ENCODE results near the gene GPR31. TPM values are rescaled to one million over a fixed set of nuclear protein-coding genes. Genes with fewer than 3 reads are reported as not detected.
"Not testable (repeated sequence)": the region's sequence is repeated elsewhere in the genome, so short reads cannot be mapped to it uniquely, and the experiment has no call there.

Gene GPR31
- total RNA-seq, 1 donor from 2014 or later: not detected

GRCh38 chr6:167187275-167187674, 29.5 kb upstream of the GPR31 start:
- intact Hi-C loops (cut with DNase I): not testable (repeated sequence)

GRCh38 chr6:167185101-167185500, 27.3 kb upstream of the GPR31 start:
- H3K4me1 ChIP-seq; H3K9me3 ChIP-seq; H3K27me3 ChIP-seq; H3K36me3 ChIP-seq; H3K4me3 ChIP-seq; ATAC-seq; DNase-seq; intact Hi-C loops (cut with DNase I); H3K27ac ChIP-seq: not testable (repeated sequence)

More at GRCh38 chr6:167187275-167187674, 29.5 kb upstream of the GPR31 start:
- H3K4me1 ChIP-seq, H3K27me3 ChIP-seq, ATAC-seq, H3K4me3 ChIP-seq, H3K9me3 ChIP-seq, H3K27ac ChIP-seq, H3K36me3 ChIP-seq, DNase-seq: not testable (repeated sequence)

- H3K27ac ChIP-seq; H3K4me1 ChIP-seq; H3K27me3 ChIP-seq; H3K4me3 ChIP-seq; intact Hi-C loops (cut with DNase I); H3K9me3 ChIP-seq; H3K36me3 ChIP-seq; DNase-seq: not testable (repeated sequence)
- TF ChIP-seq CTCF (IDR thresholded peaks at IDR 0.05): peak; percentile 31
- ATAC-seq: peak; percentile 85
Measured at GRCh38 chr6:167182913-167183314, 25.1 kb upstream of the GPR31 start.

GRCh38 chr6:167181351-167181750, 23.6 kb upstream of the GPR31 start:
- H3K27me3 ChIP-seq; H3K4me1 ChIP-seq; H3K4me3 ChIP-seq; ATAC-seq; intact Hi-C loops (cut with DNase I); DNase-seq; H3K9me3 ChIP-seq; H3K36me3 ChIP-seq; H3K27ac ChIP-seq: not testable (repeated sequence)

- H3K4me3 ChIP-seq; DNase-seq; H3K36me3 ChIP-seq; H3K27ac ChIP-seq; intact Hi-C loops (cut with DNase I); H3K27me3 ChIP-seq; H3K4me1 ChIP-seq; ATAC-seq; H3K9me3 ChIP-seq: not testable (repeated sequence)
Measured at GRCh38 chr6:167180086-167180485, 22.3 kb upstream of the GPR31 start.

GRCh38 chr6:167178896-167179655, 21.3 kb upstream of the GPR31 start:
- ATAC-seq; intact Hi-C loops (cut with DNase I): not testable (repeated sequence)

GRCh38 chr6:167177271-167177670, 19.5 kb upstream of the GPR31 start:
- H3K36me3 ChIP-seq; H3K4me3 ChIP-seq; H3K27me3 ChIP-seq; H3K9me3 ChIP-seq; ATAC-seq; DNase-seq; H3K4me1 ChIP-seq; H3K27ac ChIP-seq; intact Hi-C loops (cut with DNase I): not testable (repeated sequence)

More at GRCh38 chr6:167178896-167179655, 21.3 kb upstream of the GPR31 start:
- H3K27me3 ChIP-seq, H3K4me1 ChIP-seq, H3K36me3 ChIP-seq, H3K27ac ChIP-seq, H3K4me3 ChIP-seq, DNase-seq, H3K9me3 ChIP-seq: not testable (repeated sequence)

- H3K4me1 ChIP-seq; H3K9me3 ChIP-seq; DNase-seq; H3K36me3 ChIP-seq; H3K4me3 ChIP-seq; intact Hi-C loops (cut with DNase I); H3K27me3 ChIP-seq; H3K27ac ChIP-seq; ATAC-seq: not testable (repeated sequence)
Measured at GRCh38 chr6:167172011-167172410, 14.2 kb upstream of the GPR31 start.

- H3K27ac ChIP-seq; intact Hi-C loops (cut with DNase I); H3K4me3 ChIP-seq; H3K27me3 ChIP-seq; H3K36me3 ChIP-seq; H3K9me3 ChIP-seq; ATAC-seq; DNase-seq; H3K4me1 ChIP-seq: not testable (repeated sequence)
Measured at GRCh38 chr6:167171300-167171699, 13.5 kb upstream of the GPR31 start.

GRCh38 chr6:167169867-167170266, 12.1 kb upstream of the GPR31 start:
- H3K9me3 ChIP-seq; ATAC-seq; H3K4me1 ChIP-seq; DNase-seq; H3K36me3 ChIP-seq; H3K4me3 ChIP-seq; H3K27ac ChIP-seq; intact Hi-C loops (cut with DNase I); H3K27me3 ChIP-seq: not testable (repeated sequence)

GRCh38 chr6:167168296-167168695, 10.5 kb upstream of the GPR31 start:
- H3K36me3 ChIP-seq; H3K4me3 ChIP-seq; H3K27me3 ChIP-seq; DNase-seq; H3K9me3 ChIP-seq; ATAC-seq; H3K4me1 ChIP-seq; H3K27ac ChIP-seq; intact Hi-C loops (cut with DNase I): not testable (repeated sequence)

- H3K27me3 ChIP-seq; H3K4me1 ChIP-seq; DNase-seq; H3K9me3 ChIP-seq; intact Hi-C loops (cut with DNase I); ATAC-seq; H3K4me3 ChIP-seq; H3K36me3 ChIP-seq; H3K27ac ChIP-seq: not testable (repeated sequence)
Measured at GRCh38 chr6:167167699-167168098, 9.9 kb upstream of the GPR31 start.

All from upper lobe of right lung (tissue), 1 donor.